ENCODE data around the gene PPP4R4.

PPP4R4 gene

GRCh38 chr14:94161981-94162380 lies 12.1 kb upstream of the PPP4R4 start:
- Histone ChIP-seq H3K23ac (ENCODE audit: low read length) (no peak overlapping the region), H2BK12ac (ENCODE audit: low read length) (no peak overlapping the region), H3K27me3 (ENCODE audit: insufficient read depth, low read length) (no peaks in the 10 kb centered on the region), H3K18ac (ENCODE audit: low read length) (no peak overlapping the region), H3K79me2 (ENCODE audit: control insufficient read depth, insufficient read depth, low read length, poor library complexity) (no peaks in the 10 kb centered on the region), H3K14ac (ENCODE audit: low read length) (no peak overlapping the region), H3K27ac (ENCODE audit: low read depth, low read length) (no peak overlapping the region), H2AK5ac (ENCODE audit: low read length) (no peak overlapping the region), H3K36me3 (ENCODE audit: control insufficient read depth in 1 of 2, insufficient read depth in 2 of 2, low read length in 2 of 2) (no peaks in the 10 kb centered on the region), H3K4ac (ENCODE audit: low read depth, low read length) (no peak overlapping the region), H3K4me2 (ENCODE audit: low read length) (no peak overlapping the region), H2AFZ (ENCODE audit: insufficient read depth, low read length, poor library complexity) (no peak overlapping the region), H3K4me1 (ENCODE audit: control insufficient read depth in 1 of 2, insufficient read depth in 2 of 2, low read length in 2 of 2) (no peaks in the 10 kb centered on the region), H4K8ac (ENCODE audit: low read depth, low read length) (no peak overlapping the region), H3K79me1 (ENCODE audit: low read length) (no peaks in the 10 kb centered on the region), H3K4me3 (ENCODE audit: low read depth, low read length) (no peak overlapping the region), H3K9ac (ENCODE audit: low read length) (no peak overlapping the region), H4K12ac (ENCODE audit: low read depth, low read length) (no peak overlapping the region), H2BK5ac (ENCODE audit: low read depth, low read length, poor library complexity) (no peak overlapping the region), H3K9me3 (ENCODE audit: insufficient read depth, low read depth, low read length) (peaks cover 3% of the 10 kb centered on the region), H2BK120ac (ENCODE audit: insufficient read depth, low read length, poor library complexity) (no peak overlapping the region), H4K91ac (ENCODE audit: low read depth, low read length) (no peak overlapping the region)
- DNase-seq, result no peak
- WGBS (ENCODE audit: extremely low coverage, insufficient coverage, insufficient read length), result no CpG with 5 or more reads among the region's 2 CpGs

DNA sequence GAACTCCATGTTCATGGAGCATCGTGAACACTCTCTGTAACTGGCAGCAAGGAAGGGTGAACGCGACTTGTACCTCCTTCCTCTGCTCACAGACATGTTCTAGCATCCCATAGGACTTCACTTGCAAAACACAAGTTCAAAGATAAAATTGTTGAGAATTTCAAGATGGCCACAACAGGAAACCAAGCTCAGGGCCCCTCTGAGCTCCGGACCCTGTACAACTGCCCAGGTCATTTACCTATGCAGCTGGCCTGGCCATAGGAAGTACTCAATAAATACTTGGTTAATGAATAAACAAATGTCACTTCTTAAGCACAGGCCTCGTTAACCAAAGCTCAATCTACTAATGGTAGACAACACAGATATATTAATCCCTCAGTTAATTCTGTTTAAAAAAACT lies 11.7 kb upstream of the PPP4R4 start:
- H3K4ac ChIP-seq (ENCODE audit: low read depth, low read length), result no peak overlapping the region
- H3K27me3 ChIP-seq (ENCODE audit: insufficient read depth, low read length), result no peaks in the 10 kb centered on the region
- no peak overlapping the region for H2AK5ac ChIP-seq (ENCODE audit: low read length)
- no peak overlapping the region for H3K14ac ChIP-seq (ENCODE audit: low read length)
- H3K23ac ChIP-seq (ENCODE audit: low read length), result no peak overlapping the region
- H2BK120ac ChIP-seq (ENCODE audit: insufficient read depth, low read length, poor library complexity), result no peak overlapping the region
- no peak overlapping the region for H3K27ac ChIP-seq (ENCODE audit: low read depth, low read length)
- H3K79me2 ChIP-seq (ENCODE audit: control insufficient read depth, insufficient read depth, low read length, poor library complexity), result no peaks in the 10 kb centered on the region
- no peak overlapping the region for H3K4me2 ChIP-seq (ENCODE audit: low read length)
- H2AFZ ChIP-seq (ENCODE audit: insufficient read depth, low read length, poor library complexity), result no peak overlapping the region
- no peak overlapping the region for H2BK12ac ChIP-seq (ENCODE audit: low read length)
- H4K8ac ChIP-seq (ENCODE audit: low read depth, low read length), result no peak overlapping the region
- no peaks in the 10 kb centered on the region for H3K79me1 ChIP-seq (ENCODE audit: low read length)
- no peak overlapping the region for H2BK5ac ChIP-seq (ENCODE audit: low read depth, low read length, poor library complexity)
- no peak overlapping the region for H3K4me3 ChIP-seq (ENCODE audit: low read depth, low read length)
- no peak for DNase-seq
- H4K91ac ChIP-seq (ENCODE audit: low read depth, low read length), result no peak overlapping the region
- H4K12ac ChIP-seq (ENCODE audit: low read depth, low read length), result no peak overlapping the region
- H3K18ac ChIP-seq (ENCODE audit: low read length), result no peak overlapping the region
- no CpG with 5 or more reads among the region's 5 CpGs for WGBS (ENCODE audit: extremely low coverage, insufficient coverage, insufficient read length)
- H3K4me1 ChIP-seq (ENCODE audit: control insufficient read depth in 1 of 2, insufficient read depth in 2 of 2, low read length in 2 of 2), result no peaks in the 10 kb centered on the region
- H3K9me3 ChIP-seq (ENCODE audit: insufficient read depth, low read depth, low read length), result peaks cover 3% of the 10 kb centered on the region
- H3K9ac ChIP-seq (ENCODE audit: low read length), result no peak overlapping the region
- no peaks in the 10 kb centered on the region for H3K36me3 ChIP-seq (ENCODE audit: control insufficient read depth in 1 of 2, insufficient read depth in 2 of 2, low read length in 2 of 2)

DNA sequence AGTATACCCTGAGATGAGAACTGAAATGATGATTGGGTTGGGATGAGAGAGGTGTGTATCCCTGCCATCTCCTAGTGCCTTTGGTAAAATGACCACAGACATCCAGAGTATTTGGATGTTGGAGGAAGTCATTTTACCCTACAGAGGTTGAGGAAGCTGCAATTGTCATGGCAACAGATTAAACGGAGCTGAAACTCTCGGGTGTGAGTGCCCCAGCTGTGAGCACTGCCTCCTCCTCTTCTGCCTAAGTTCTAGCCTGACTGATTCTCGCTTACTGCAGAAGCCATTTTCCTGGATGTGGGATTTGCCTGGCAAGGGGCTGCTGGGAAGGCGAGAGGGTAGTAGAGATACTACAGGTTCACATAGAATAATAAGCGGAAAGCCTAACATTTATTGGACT lies 10.3 kb upstream of the PPP4R4 start:
- DNase-seq, result no peak
- Histone ChIP-seq H3K79me2 (ENCODE audit: control insufficient read depth, insufficient read depth, low read length, poor library complexity) (no peaks in the 10 kb centered on the region), H4K91ac (ENCODE audit: low read depth, low read length) (no peak overlapping the region), H3K27ac (ENCODE audit: low read depth, low read length) (no peak overlapping the region), H4K8ac (ENCODE audit: low read depth, low read length) (no peak overlapping the region), H2BK5ac (ENCODE audit: low read depth, low read length, poor library complexity) (no peak overlapping the region), H2BK12ac (ENCODE audit: low read length) (no peak overlapping the region), H3K4ac (ENCODE audit: low read depth, low read length) (no peak overlapping the region), H3K14ac (ENCODE audit: low read length) (no peak overlapping the region), H3K4me1 (ENCODE audit: control insufficient read depth in 1 of 2, insufficient read depth in 2 of 2, low read length in 2 of 2) (no peaks in the 10 kb centered on the region), H3K9ac (ENCODE audit: low read length) (no peak overlapping the region), H2BK120ac (ENCODE audit: insufficient read depth, low read length, poor library complexity) (no peak overlapping the region), H4K12ac (ENCODE audit: low read depth, low read length) (no peak overlapping the region), H3K27me3 (ENCODE audit: insufficient read depth, low read length) (no peaks in the 10 kb centered on the region), H3K79me1 (ENCODE audit: low read length) (no peaks in the 10 kb centered on the region), H3K36me3 (ENCODE audit: control insufficient read depth in 1 of 2, insufficient read depth in 2 of 2, low read length in 2 of 2) (no peaks in the 10 kb centered on the region), H3K4me2 (ENCODE audit: low read length) (no peak overlapping the region), H2AK5ac (ENCODE audit: low read length) (no peak overlapping the region), H3K18ac (ENCODE audit: low read length) (no peak overlapping the region), H3K9me3 (ENCODE audit: insufficient read depth, low read depth, low read length) (peaks cover 3% of the 10 kb centered on the region), H3K23ac (ENCODE audit: low read length) (no peak overlapping the region), H2AFZ (ENCODE audit: insufficient read depth, low read length, poor library complexity) (no peak overlapping the region), H3K4me3 (ENCODE audit: low read depth, low read length) (no peak overlapping the region)
- no CpG with 5 or more reads among the region's 5 CpGs for WGBS (ENCODE audit: extremely low coverage, insufficient coverage, insufficient read length)

DNA sequence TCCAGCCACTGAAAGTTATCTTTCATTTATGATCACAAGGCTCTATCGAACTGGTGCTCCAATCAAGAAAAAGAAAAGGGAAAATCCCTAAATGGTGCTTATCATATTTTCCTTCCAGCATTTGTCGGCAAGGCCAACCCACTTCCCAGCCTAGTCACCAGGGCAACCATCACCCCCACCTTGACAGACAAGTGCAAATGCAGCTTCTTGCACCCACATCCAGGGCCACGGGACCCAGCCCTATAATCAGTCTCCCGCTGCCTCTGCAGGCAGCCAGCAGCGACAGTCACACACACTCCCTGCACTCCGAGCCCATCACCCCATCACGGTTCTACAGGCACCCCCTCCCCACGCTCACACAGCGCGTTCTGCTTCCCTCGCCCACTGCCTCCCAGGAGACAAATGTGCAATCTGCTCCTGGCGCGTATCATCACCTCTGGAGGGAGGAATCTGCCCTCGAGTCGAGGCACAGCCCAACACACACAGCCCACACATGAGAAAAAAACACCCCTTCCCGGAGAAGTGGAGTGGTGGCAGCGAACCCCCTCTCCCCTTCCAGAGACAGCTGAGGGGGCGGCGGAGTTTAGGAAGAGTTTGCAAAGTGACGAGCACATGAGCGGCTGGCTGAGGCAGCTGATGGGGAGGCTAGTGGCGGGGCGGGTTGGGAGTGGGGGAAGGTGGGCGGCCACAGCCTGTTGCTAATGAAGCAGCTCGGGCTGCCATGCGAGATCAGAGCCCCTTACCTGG lies 9.3 kb upstream of the PPP4R4 start:
- Histone ChIP-seq H3K9me3 (ENCODE audit: insufficient read depth, low read depth, low read length) (peaks cover 3% of the 10 kb centered on the region), H3K79me2 (ENCODE audit: control insufficient read depth, insufficient read depth, low read length, poor library complexity) (no peaks in the 10 kb centered on the region), H4K91ac (ENCODE audit: low read depth, low read length) (no peak overlapping the region), H2BK120ac (ENCODE audit: insufficient read depth, low read length, poor library complexity) (no peak overlapping the region), H2AFZ (ENCODE audit: insufficient read depth, low read length, poor library complexity) (no peak overlapping the region), H3K79me1 (ENCODE audit: low read length) (no peaks in the 10 kb centered on the region), H3K27ac (ENCODE audit: low read depth, low read length) (no peak overlapping the region), H4K12ac (ENCODE audit: low read depth, low read length) (no peak overlapping the region), H3K9ac (ENCODE audit: low read length) (no peak overlapping the region), H3K27me3 (ENCODE audit: insufficient read depth, low read length) (no peaks in the 10 kb centered on the region), H4K8ac (ENCODE audit: low read depth, low read length) (no peak overlapping the region), H3K23ac (ENCODE audit: low read length) (no peak overlapping the region), H2BK12ac (ENCODE audit: low read length) (no peak overlapping the region), H3K4me3 (ENCODE audit: low read depth, low read length) (no peak overlapping the region), H2AK5ac (ENCODE audit: low read length) (no peak overlapping the region), H3K18ac (ENCODE audit: low read length) (no peak overlapping the region), H2BK5ac (ENCODE audit: low read depth, low read length, poor library complexity) (no peak overlapping the region), H3K14ac (ENCODE audit: low read length) (no peak overlapping the region), H3K36me3 (ENCODE audit: control insufficient read depth in 1 of 2, insufficient read depth in 2 of 2, low read length in 2 of 2) (no peaks in the 10 kb centered on the region), H3K4me1 (ENCODE audit: control insufficient read depth in 1 of 2, insufficient read depth in 2 of 2, low read length in 2 of 2) (no peaks in the 10 kb centered on the region), H3K4me2 (ENCODE audit: low read length) (no peak overlapping the region), H3K4ac (ENCODE audit: low read depth, low read length) (no peak overlapping the region)
- no peak for DNase-seq
- WGBS (ENCODE audit: extremely low coverage, insufficient coverage, insufficient read length), result no CpG with 5 or more reads among the region's 26 CpGs
